Endodermal cell (in vitro differentiated cells): ENCODE results near the gene SVIL. TPM values are rescaled to one million over a fixed set of nuclear protein-coding genes. Genes with fewer than 3 reads are reported as not detected.

Experiments used
- DNase-seq: peaks from one replicate; pipeline ENCODE4 v3.0.0-alpha.2; 2017
- H3K27ac ChIP-seq: 2 replicates; pipeline ENCODE4 v1.5.1; 2013; ENCODE audit warnings: mild to moderate bottlenecking, low read depth, low read length, moderate library complexity
- H3K27me3 ChIP-seq: 2 replicates; pipeline ENCODE4 v1.6.1; 2013; ENCODE audit warnings: mild to moderate bottlenecking, low read length, moderate library complexity; ENCODE audit not compliant: insufficient read depth, control insufficient read depth, poor library complexity, severe bottlenecking
- H3K36me3 ChIP-seq: 2 replicates; pipeline ENCODE4 v1.7.0; 2013; ENCODE audit warnings: mild to moderate bottlenecking, low read length, moderate library complexity; ENCODE audit not compliant: control insufficient read depth, insufficient read depth
- H3K4me1 ChIP-seq: one replicate; pipeline ENCODE4 v1.7.0; 2013; ENCODE audit warnings: low read length; ENCODE audit not compliant: control insufficient read depth, insufficient read depth
- H3K4me3 ChIP-seq: 2 replicates; pipeline ENCODE4 v1.5.1; 2013; ENCODE audit warnings: mild to moderate bottlenecking, low read length, moderate library complexity
- H3K9ac ChIP-seq: 2 replicates; pipeline ENCODE4 v1.6.1; 2013; ENCODE audit warnings: mild to moderate bottlenecking, low read length, moderate library complexity; ENCODE audit not compliant: poor library complexity, severe bottlenecking; ENCODE audit errors: extremely low read depth
- H3K9me3 ChIP-seq: 2 replicates; pipeline ENCODE4 v1.6.1; 2013; ENCODE audit warnings: mild to moderate bottlenecking, low read length, moderate library complexity; ENCODE audit not compliant: control insufficient read depth
- H3K27ac Mint-ChIP-seq: 2 replicates; pipeline ENCODE4 v1.8.0; 2020; ENCODE audit warnings: mixed read lengths
- H3K27me3 Mint-ChIP-seq: 2 replicates; pipeline ENCODE4 v1.8.0; 2021; ENCODE audit warnings: mild to moderate bottlenecking, mixed read lengths; ENCODE audit not compliant: insufficient read depth
- H3K36me3 Mint-ChIP-seq: 2 replicates; pipeline ENCODE4 v1.8.0; 2020; ENCODE audit warnings: low read depth, mixed read lengths
- H3K4me1 Mint-ChIP-seq: 2 replicates; pipeline ENCODE4 v1.8.0; 2020; ENCODE audit warnings: mixed read lengths
- H3K4me3 Mint-ChIP-seq: 2 replicates; pipeline ENCODE4 v1.8.0; 2020; ENCODE audit warnings: mild to moderate bottlenecking, moderate library complexity, mixed read lengths
- H3K9me3 Mint-ChIP-seq: 2 replicates; pipeline ENCODE4 v1.8.0; 2020; ENCODE audit warnings: mild to moderate bottlenecking, mixed read lengths
- CTCF ChIP-seq: fragments of 200-600 bp; sonication (generic); conservative IDR thresholded peaks from 2 replicates; pipeline ENCODE4 v1.5.0; 2021; ENCODE audit warnings: antibody characterized with exemption, mild to moderate bottlenecking
- WGBS, 2 experiments: methylation state at CpG; one replicate each; pipeline versions ENCODE4 v1.1.5 to v1.1.7; 2013; ENCODE audit warnings: missing lambda C conversion rate in 2 of 2, mixed read lengths in 1 of 2; ENCODE audit not compliant: insufficient coverage in 1 of 2, insufficient read length in 1 of 2; 5-methylcytosine and 5-hydroxymethylcytosine counted together
- total RNA-seq, 2 donors: library from RNA; stranded (reverse); fragmentation: NEBNext Ultra II Directional in 1 of 2; extraction: Animal tissue kit (Norgen Biotek cat#: 25700) in 1 of 2; gene quantifications; 2 replicates in 1 of 2; 3 replicates in 1 of 2; pipeline ENCODE4 v1.2.1, GENCODE V29; 2021

SVIL gene
- total RNA-seq, 2 donors from 2014 or later = 25.2 to 32.9 TPM

GRCh38 chr10:29428486-29428885 lies 206.3 kb downstream of the SVIL start:
- 88 to 91% methylated on average over 2 to 8 of the region's 8 CpGs for WGBS, 2 experiments
- H3K4me3 Mint-ChIP-seq = no peak overlapping the region

GRCh38 chr10:29427667-29428066 lies 207.1 kb downstream of the SVIL start:
- 89% methylated on average over 2 of the region's 2 CpGs; no CpG with 5 or more reads in 1 of the 2 experiments for WGBS, 2 experiments
- H3K4me3 ChIP-seq = no peak overlapping the region

More at GRCh38 chr10:29428486-29428885, 206.3 kb downstream of the SVIL start:
- DNase-seq = no peak
- no peak overlapping the region for H3K27ac Mint-ChIP-seq
- H3K9me3 Mint-ChIP-seq = peaks cover 12% of the 10 kb centered on the region
- H3K4me1 Mint-ChIP-seq = peaks cover 7% of the 10 kb centered on the region
- Histone ChIP-seq H3K27ac (no peak overlapping the region), H3K9ac (no peak overlapping the region), H3K27me3 (no peaks in the 10 kb centered on the region), H3K4me3 (no peak overlapping the region), H3K9me3 (peaks cover 15% of the 10 kb centered on the region), H3K36me3 (peaks cover 12% of the 10 kb centered on the region), H3K4me1 (no peaks in the 10 kb centered on the region)
- H3K36me3 Mint-ChIP-seq = no peaks in the 10 kb centered on the region
- no peaks in the 10 kb centered on the region for H3K27me3 Mint-ChIP-seq
- TF ChIP-seq CTCF = no peak

GRCh38 chr10:29426420-29426819 lies 208.4 kb downstream of the SVIL start:
- no peak for DNase-seq
- no peak overlapping the region for H3K27ac Mint-ChIP-seq
- Histone ChIP-seq H3K27ac (no peak overlapping the region), H3K4me1 (no peaks in the 10 kb centered on the region), H3K9ac (no peak overlapping the region), H3K4me3 (no peak overlapping the region), H3K27me3 (no peaks in the 10 kb centered on the region), H3K36me3 (peaks cover 18% of the 10 kb centered on the region), H3K9me3 (peaks cover 15% of the 10 kb centered on the region)
- H3K36me3 Mint-ChIP-seq = no peaks in the 10 kb centered on the region
- peaks cover 7% of the 10 kb centered on the region for H3K4me1 Mint-ChIP-seq
- TF ChIP-seq CTCF = no peak
- H3K27me3 Mint-ChIP-seq = no peaks in the 10 kb centered on the region
- H3K4me3 Mint-ChIP-seq = no peak overlapping the region
- H3K9me3 Mint-ChIP-seq = peaks cover 12% of the 10 kb centered on the region
- WGBS, 2 experiments = 0% methylated on average over 1 of the region's 1 CpG; no CpG with 5 or more reads in 1 of the 2 experiments

More at GRCh38 chr10:29427667-29428066, 207.1 kb downstream of the SVIL start:
- Histone ChIP-seq H3K4me1 (no peaks in the 10 kb centered on the region), H3K27ac (no peak overlapping the region), H3K27me3 (no peaks in the 10 kb centered on the region), H3K9ac (no peak overlapping the region), H3K9me3 (peaks cover 15% of the 10 kb centered on the region), H3K36me3 (peaks cover 12% of the 10 kb centered on the region)
- Mint-ChIP-seq H3K36me3 (no peaks in the 10 kb centered on the region), H3K27me3 (no peaks in the 10 kb centered on the region), H3K9me3 (peaks cover 12% of the 10 kb centered on the region), H3K27ac (no peak overlapping the region), H3K4me1 (peaks cover 7% of the 10 kb centered on the region), H3K4me3 (no peak overlapping the region)
- DNase-seq = no peak
- TF ChIP-seq CTCF = no peak
